ENCODE measurements around the gene CLDN19. TPM values are rescaled to one million over a fixed set of nuclear protein-coding genes. Genes with fewer than 3 reads are reported as not detected.

The CLDN19 gene
- total and polyA plus RNA-seq, 12 donors = 0.20 to 0.91 TPM; not detected in 10

DNA sequence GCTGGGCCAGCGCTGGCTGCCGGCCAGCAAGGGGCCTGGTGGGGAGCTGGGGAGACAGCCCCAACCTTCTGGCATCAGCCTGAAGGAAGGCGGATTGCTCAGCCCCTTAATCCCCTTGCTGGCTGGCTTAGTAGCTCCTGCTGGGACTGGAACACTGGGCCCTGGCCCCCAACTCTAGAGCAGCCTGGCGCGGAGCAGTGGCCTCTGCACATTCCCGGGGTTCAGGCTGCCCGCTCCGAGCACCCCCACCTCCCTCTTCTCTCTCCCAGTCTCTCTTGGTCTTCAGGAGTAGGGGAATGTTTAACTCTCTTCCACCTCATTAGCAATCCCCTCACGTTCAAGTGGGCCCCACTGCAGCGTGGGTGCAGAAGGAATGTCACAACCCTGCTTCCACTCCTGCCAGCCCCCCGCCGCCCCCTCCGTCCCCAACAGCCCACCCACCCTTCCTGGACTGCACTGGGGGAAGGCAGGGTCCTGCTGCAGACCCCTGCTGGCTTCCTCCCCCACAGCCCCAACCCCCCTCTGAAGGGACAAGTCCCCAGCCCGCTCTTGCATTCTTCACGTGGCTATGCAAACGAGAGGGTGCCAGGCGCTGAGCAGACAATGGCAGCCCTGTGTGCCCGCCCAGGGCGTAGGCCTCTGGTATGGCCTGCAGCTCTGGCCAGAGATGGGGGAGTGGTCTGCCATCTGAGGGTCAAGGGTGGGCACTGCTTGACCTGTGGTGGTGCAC lies 980 bp upstream of the CLDN19 start:
- intact Hi-C loops (cut with DNase I) = loop anchor here in 1 of 2 donors (10.0 kb wide), 1 partner anchor 166 kb away; no protein-coding TSS in a partner anchor
- no peak overlapping the region for H3K4me3 ChIP-seq

DNA sequence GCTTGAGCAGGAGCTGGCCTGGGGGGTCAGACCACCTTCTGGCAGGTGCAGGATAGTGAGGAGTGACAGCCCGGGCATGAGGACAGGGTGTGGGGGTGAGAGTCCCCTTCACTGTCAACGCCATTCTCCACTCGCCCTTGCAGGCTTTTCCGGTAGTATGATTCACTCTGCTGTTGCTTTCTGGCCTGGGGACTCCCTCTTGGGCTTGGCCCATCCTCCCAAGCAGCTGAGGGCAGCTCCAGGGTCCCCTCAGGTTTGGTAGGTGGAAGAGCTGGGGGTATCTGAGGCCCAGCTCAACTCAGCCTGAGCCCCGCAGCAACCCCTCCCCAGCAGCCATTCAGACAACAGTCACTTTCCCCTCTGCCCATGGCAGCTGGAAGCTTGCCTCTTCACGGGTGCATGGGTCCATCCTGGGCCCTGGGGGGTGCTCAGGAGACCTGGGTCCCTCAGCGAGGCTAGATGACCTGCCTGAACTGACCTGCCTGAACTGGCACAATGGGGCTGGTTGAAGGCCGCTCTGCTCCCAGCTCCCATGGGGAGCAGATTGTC lies 1.3 kb downstream of the CLDN19 start:
- no peaks in the 10 kb centered on the region for H3K4me1 ChIP-seq (replicated peaks in 1 of 2)
- H3K36me3 ChIP-seq (replicated peaks in 1 of 2) = no peaks in the 10 kb centered on the region
- no peak overlapping the region for H3K4me3 ChIP-seq
- no peaks in the 10 kb centered on the region for H3K9me3 ChIP-seq (replicated peaks in 1 of 3)
- no peak overlapping the region for H3K27ac ChIP-seq
- TF ChIP-seq, protein P1, sequence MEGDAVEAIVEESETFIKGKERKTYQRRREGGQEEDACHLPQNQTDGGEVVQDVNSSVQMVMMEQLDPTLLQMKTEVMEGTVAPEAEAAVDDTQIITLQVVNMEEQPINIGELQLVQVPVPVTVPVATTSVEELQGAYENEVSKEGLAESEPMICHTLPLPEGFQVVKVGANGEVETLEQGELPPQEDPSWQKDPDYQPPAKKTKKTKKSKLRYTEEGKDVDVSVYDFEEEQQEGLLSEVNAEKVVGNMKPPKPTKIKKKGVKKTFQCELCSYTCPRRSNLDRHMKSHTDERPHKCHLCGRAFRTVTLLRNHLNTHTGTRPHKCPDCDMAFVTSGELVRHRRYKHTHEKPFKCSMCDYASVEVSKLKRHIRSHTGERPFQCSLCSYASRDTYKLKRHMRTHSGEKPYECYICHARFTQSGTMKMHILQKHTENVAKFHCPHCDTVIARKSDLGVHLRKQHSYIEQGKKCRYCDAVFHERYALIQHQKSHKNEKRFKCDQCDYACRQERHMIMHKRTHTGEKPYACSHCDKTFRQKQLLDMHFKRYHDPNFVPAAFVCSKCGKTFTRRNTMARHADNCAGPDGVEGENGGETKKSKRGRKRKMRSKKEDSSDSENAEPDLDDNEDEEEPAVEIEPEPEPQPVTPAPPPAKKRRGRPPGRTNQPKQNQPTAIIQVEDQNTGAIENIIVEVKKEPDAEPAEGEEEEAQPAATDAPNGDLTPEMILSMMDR (IDR thresholded peaks at IDR 0.05) = no peak
- no peak for TF ChIP-seq POLR2A (IDR thresholded peaks at IDR 0.05)
- intact Hi-C loops (cut with DNase I) = no loop called here
- H3K27me3 ChIP-seq = no peaks in the 10 kb centered on the region
- 83 to 86% (median 85%) methylated on average over 7 to 8 of the region's 8 CpGs for WGBS, 4 donors
- peak in 1 of 7 donors; percentile 6 for DNase-seq

More for the DNA sequence above, 980 bp upstream of the CLDN19 start:
- H3K27ac ChIP-seq = no peak overlapping the region
- TF ChIP-seq, protein P1 (IDR thresholded peaks at IDR 0.05) = no peak
- no peak for TF ChIP-seq POLR2A (IDR thresholded peaks at IDR 0.05)
- 75 to 92% (median 86%) methylated on average over 9 to 19 of the region's 19 CpGs for WGBS, 4 donors
- peaks cover 0 to 4% of the 10 kb centered on the region in 2 donors for H3K36me3 ChIP-seq (replicated peaks in 1 of 2)
- no peaks in the 10 kb centered on the region for H3K9me3 ChIP-seq (replicated peaks in 1 of 3)
- H3K27me3 ChIP-seq = no peaks in the 10 kb centered on the region
- no peaks in the 10 kb centered on the region for H3K4me1 ChIP-seq (replicated peaks in 1 of 2)
- DNase-seq = no peak

DNA sequence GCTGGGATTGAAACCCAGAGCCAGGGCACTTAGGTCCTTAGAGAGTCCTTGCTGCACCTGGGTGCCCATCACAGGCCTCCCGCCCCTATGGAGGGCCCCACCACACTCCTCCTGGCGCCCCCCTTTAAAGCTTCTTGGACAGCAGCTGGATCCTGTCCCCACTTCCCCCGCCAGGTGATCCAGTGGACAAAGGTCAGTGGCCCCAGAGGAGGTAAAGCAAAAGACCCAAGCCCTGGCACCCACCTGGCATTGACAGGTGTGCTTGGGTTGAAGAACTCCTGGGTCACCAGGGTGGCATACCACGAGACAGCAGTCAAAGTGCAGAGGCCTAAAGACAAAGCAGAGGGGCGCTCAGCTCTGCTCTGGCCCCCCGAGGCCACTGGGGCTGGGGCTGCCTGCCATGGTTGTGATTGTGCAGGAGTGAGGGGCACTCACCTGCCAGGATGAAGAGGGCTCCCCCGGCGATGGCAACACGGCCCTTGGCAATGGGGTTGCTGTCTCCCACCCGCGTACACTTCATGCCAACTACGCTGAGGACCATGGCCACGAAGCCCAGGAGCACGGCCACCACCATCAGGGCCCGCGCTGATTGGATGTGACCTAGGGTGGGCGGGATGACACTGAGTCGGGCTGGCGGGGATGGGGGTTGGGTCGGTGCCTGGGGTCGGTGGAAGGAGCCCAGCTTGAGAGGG lies 1.9 kb downstream of the CLDN19 start:
- Histone ChIP-seq H3K9me3 (replicated peaks in 1 of 3) (no peaks in the 10 kb centered on the region), H3K27ac (no peak overlapping the region), H3K27me3 (no peaks in the 10 kb centered on the region), H3K4me3 (no peak overlapping the region), H3K36me3 (replicated peaks in 1 of 2) (no peaks in the 10 kb centered on the region), H3K4me1 (replicated peaks in 1 of 2) (no peaks in the 10 kb centered on the region)
- intact Hi-C loops (cut with DNase I) = no loop called here
- TF ChIP-seq, protein P1 (IDR thresholded peaks at IDR 0.05) = no peak
- TF ChIP-seq POLR2A (IDR thresholded peaks at IDR 0.05) = no peak
- peak in 1 of 7 donors; percentile 8 for DNase-seq
- 85 to 93% (median 91%) methylated on average over 3 to 21 of the region's 21 CpGs for WGBS, 4 donors

DNA sequence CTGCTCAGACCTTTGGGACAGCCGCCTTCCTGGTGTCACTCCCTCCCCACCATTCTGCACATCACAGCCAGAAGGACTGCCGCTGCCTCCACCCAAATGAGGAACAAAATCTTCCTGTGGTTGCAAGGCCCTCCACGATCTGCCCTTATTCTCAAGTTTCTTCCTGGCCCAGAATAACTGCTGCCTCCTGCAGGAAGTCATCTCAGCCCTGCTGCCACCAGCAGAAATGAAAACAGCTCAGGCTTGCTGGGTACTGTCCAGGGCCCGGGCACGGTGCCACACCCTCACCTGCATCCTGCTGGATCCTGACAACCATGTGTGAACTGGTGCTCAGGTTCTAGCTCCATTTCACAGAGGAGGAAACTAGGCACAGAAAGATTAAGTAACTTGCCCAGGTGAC lies 2.8 kb downstream of the CLDN19 start:
- no peaks in the 10 kb centered on the region for H3K36me3 ChIP-seq (replicated peaks in 1 of 2)
- peak in 2 of 7 donors; percentile 20 to 25 for DNase-seq
- H3K27me3 ChIP-seq = no peaks in the 10 kb centered on the region
- H3K9me3 ChIP-seq (replicated peaks in 1 of 3) = no peaks in the 10 kb centered on the region
- no peak overlapping the region for H3K27ac ChIP-seq
- intact Hi-C loops (cut with DNase I) = no loop called here
- no peaks in the 10 kb centered on the region for H3K4me1 ChIP-seq (replicated peaks in 1 of 2)
- WGBS, 4 donors = 58 to 66% (median 62%) methylated on average over 3 to 5 of the region's 5 CpGs
- TF ChIP-seq, protein P1 (IDR thresholded peaks at IDR 0.05) = no peak
- TF ChIP-seq POLR2A (IDR thresholded peaks at IDR 0.05) = no peak
- no peak overlapping the region for H3K4me3 ChIP-seq
